ENCODE results near the gene DCBLD1.

DNA sequence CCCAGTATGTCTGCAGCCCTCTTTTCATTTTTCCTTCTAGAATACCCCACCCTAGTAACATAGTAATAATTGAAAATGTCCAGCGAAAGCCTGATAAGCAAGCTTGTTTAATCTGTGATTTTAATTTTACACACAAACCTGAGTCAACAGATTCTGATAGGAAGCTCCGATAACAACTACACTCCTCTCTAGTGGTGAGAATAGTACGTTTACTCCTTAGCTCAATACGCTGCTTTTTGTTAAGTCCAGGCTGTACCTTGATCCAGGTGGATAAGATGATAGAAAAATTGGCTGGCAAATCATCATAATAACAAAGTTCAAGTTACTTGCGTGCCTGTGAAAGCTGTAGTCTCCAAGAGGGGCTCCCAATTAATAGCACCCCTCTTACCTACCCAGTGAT is 25.5 kb upstream of the DCBLD1 start:
- no peak for TF ChIP-seq POLR2A (IDR thresholded peaks at IDR 0.05; ENCODE audit: low read depth)
- TF ChIP-seq, protein P1, sequence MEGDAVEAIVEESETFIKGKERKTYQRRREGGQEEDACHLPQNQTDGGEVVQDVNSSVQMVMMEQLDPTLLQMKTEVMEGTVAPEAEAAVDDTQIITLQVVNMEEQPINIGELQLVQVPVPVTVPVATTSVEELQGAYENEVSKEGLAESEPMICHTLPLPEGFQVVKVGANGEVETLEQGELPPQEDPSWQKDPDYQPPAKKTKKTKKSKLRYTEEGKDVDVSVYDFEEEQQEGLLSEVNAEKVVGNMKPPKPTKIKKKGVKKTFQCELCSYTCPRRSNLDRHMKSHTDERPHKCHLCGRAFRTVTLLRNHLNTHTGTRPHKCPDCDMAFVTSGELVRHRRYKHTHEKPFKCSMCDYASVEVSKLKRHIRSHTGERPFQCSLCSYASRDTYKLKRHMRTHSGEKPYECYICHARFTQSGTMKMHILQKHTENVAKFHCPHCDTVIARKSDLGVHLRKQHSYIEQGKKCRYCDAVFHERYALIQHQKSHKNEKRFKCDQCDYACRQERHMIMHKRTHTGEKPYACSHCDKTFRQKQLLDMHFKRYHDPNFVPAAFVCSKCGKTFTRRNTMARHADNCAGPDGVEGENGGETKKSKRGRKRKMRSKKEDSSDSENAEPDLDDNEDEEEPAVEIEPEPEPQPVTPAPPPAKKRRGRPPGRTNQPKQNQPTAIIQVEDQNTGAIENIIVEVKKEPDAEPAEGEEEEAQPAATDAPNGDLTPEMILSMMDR (IDR thresholded peaks at IDR 0.05): no peak
- no peak for TF ChIP-seq EP300 (IDR thresholded peaks at IDR 0.05)
- TF ChIP-seq POLR2AphosphoS5 (IDR thresholded peaks at IDR 0.05): no peak
